HG03175 (cell line): Measurements from ENCODE around the gene OXTR.

Experiments used
- ATAC-seq: cut with Tn5 transposase; IDR thresholded peaks from one replicate; pipeline ENCODE4 v1.9.1; 2021; ENCODE audit warnings: mild to moderate bottlenecking, moderate library complexity; ENCODE audit not compliant: unreplicated experiment

Gene OXTR

GRCh38 chr3:8769088-8769822 lies at the start of gene OXTR:
OXTR (minus strand) TSS chr3:8769613; CDS start chr3:8768187, 1,426 bp downstream.
- ATAC-seq: peak; percentile 67

DNA sequence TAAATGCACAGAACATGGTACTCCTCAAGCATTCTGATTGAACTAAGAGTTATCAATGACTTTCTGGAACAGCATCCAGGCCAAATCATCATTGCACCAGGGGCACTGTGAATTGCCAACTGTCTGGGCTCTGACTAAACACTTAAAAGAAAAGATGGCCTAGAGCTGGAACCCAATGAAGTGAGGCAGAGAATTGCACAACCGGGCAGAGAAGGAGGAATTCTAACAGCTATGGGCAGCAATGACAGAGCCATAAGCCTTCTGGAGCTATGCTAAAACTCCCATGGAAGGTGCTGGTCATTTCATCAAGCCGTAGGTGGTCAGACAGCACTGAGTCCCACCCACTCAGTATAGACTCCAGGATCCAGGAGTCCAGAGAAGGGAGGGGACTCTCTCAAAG lies 48.1 kb upstream of the OXTR start:
- no peak for ATAC-seq

- no peak for ATAC-seq
Observed at GRCh38 chr3:8816106-8816505, 46.7 kb upstream of the OXTR start.

DNA sequence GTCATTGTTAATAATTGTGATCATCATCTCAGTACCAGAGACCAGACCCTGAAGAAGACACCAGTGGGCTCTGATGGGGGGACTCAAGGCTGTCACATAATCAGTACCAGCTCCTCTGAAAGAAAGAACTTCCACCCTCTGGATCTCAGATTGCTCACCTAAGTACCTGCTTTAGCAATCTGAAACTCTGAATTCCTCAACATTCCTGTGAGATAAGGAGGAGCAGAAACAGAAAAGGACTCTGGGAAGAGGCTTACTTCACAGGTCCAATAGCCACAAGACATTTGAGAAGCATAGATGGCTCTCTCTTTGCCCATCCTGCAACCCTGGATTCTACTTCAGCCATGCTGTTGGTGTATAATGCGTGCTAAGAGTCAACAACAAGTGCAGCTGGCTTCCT lies 44.0 kb upstream of the OXTR start:
- ATAC-seq: no peak

GRCh38 chr3:8810561-8810960 lies 41.1 kb upstream of the OXTR start:
- no peak for ATAC-seq

GRCh38 chr3:8805774-8806173 lies 36.4 kb upstream of the OXTR start:
- ATAC-seq: no peak

- no peak for ATAC-seq
Observed at GRCh38 chr3:8802256-8802655, 32.8 kb upstream of the OXTR start.

- no peak for ATAC-seq
Observed at GRCh38 chr3:8800016-8800415, 30.6 kb upstream of the OXTR start.

DNA sequence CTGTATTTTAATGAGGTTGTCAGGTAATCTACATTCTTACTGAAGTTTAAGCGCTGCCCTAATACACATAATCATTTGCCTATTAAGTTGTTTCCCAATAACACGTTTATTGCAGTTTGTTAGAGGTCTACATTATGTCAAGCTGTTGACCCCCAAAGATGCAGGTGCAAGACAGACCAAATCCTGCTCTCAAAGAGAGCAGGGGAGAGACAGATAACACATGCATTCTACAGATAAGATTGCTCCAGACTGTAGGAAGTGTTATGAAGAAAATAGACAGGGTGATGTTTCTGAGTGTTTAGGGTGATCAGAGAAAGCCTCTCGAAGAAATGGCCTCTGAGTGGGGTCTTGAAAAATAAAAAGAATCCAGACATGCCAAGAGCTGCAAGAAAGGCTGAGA lies 24.8 kb upstream of the OXTR start:
- no peak for ATAC-seq

- ATAC-seq: no peak
Observed at GRCh38 chr3:8793242-8793641, 23.8 kb upstream of the OXTR start.

- no peak for ATAC-seq
Observed at GRCh38 chr3:8790529-8790928, 21.1 kb upstream of the OXTR start.

GRCh38 chr3:8784676-8785435 lies 15.4 kb upstream of the OXTR start:
- no peak for ATAC-seq

- ATAC-seq: no peak
Observed at GRCh38 chr3:8780279-8780678, 10.9 kb upstream of the OXTR start.

DNA sequence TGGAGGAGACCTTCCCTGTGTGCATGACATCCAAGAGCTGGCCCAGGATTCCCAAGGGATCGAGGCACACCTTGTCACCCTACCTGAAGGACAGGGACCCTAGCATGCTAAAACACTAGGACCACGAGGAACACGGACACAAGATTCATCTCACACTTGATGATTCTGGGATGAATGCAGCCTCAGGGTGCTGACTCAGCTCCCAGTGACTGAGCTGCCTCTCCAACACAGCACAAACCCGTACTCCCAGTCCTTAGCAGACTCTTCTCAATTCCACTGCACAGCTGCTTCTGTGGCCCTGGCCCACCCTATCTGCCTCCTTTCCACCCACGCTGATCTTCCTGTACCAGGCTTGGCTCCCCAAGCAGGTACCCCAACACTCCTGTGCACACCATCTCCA lies 9.1 kb upstream of the OXTR start:
- no peak for ATAC-seq

- ATAC-seq: no peak
Observed at GRCh38 chr3:8777978-8778267, 8.5 kb upstream of the OXTR start.

DNA sequence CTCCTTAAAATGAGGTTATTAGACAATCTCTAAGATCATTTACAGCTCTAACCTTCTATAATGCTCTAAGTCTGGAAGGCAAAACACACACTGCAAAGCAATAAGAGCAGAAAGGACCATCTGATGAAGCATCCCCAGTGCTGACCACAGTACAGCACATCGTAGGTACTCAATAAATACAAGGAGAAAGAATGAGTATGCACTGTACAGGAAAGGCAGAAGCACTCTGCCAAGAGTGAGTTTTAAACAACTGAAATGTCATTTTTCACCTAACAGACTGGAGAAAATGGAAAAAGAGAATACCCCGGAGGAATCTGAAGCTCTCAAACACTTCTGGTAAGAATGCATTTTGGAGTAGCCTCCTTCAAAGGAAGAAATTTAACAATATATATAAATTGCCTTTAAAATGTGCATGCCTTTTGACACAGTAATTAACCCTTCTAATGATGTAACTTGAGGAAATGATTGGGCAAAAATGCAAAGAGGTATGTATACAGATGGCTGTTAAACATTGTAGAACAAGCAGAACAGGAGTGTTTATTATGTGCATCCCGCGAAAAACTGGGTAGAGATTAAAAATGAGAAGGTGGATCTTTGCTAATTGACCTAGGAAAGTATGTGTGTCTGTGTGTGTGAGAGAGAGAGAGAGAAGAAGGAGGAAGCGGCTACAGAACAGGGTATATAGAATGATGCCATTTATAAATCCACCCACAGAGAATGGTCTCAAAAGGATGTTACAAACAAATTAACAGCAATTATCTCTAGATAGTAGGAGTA lies 8.0 kb upstream of the OXTR start:
- ATAC-seq: no peak

DNA sequence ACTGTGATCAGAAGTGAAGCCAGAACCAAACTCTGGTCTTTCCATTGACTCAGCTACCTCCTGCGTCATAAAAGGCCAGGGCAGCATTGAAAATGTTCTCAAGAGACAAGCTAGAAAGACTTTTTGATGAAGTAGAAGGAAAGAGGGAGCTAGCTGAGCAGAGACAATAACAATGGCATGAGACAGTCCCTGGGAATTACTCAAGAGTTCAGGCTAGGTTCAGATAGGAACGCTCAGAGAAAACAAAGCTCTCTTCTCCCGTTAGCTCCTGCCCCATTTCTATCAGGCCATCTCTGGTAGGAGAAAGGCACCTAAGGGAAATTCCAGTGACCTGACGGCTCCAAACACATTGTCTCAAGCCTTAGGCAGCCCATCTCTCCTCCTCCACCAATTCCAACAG lies 7.0 kb upstream of the OXTR start:
- no peak for ATAC-seq

- no peak for ATAC-seq
Observed at GRCh38 chr3:8775602-8776001, 6.2 kb upstream of the OXTR start.

GRCh38 chr3:8775181-8775580 lies 5.8 kb upstream of the OXTR start:
- no peak for ATAC-seq

- no peak for ATAC-seq
Observed at GRCh38 chr3:8773941-8774542, 4.6 kb upstream of the OXTR start.

- peak; percentile 16 for ATAC-seq
Observed at GRCh38 chr3:8768364-8769087, 887 bp downstream of the OXTR start.
